CD4-positive, alpha-beta T cell treated with Interleukin-21 for 1 hour (primary cell): ENCODE measurements around the gene CSF3.
A peak's percentile ranks its signal among the peaks of the same experiment; 100 is the strongest.

Experiments used
- DNase-seq: peaks from one replicate; pipeline ENCODE4 v3.0.0-alpha.2; 2020

The CSF3 gene

DNA sequence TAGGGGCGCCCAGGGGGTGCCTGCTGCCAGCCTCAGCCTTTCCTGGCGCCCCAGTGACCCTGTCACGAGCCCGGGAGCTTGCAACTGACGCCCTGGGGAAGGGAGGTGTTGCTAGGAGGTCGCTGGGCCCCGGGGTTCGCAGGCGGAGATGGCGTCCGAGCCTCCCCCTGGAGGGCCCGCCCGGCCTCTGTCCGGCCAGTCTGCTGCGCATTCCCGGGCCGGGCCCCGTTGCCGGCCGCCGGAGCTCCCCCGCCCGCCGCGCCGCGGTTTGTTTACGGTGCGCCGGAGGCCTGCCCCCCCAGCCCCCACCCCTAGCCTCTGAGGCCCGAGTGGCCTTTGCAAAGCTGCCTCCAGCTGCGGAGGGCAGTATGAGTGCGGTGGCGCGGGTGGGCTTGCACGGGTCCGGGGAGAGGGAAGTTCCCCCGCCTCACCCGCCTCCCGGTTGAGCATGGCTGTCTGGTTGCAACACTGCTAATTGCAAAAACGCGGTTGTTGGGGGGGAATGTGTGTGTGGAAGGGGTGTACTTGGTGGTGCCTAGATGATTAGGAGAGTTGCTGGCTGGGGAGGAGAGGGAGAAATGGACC, 48.0 kb downstream of the CSF3 start:
- DNase-seq = peak; percentile 22

DNA sequence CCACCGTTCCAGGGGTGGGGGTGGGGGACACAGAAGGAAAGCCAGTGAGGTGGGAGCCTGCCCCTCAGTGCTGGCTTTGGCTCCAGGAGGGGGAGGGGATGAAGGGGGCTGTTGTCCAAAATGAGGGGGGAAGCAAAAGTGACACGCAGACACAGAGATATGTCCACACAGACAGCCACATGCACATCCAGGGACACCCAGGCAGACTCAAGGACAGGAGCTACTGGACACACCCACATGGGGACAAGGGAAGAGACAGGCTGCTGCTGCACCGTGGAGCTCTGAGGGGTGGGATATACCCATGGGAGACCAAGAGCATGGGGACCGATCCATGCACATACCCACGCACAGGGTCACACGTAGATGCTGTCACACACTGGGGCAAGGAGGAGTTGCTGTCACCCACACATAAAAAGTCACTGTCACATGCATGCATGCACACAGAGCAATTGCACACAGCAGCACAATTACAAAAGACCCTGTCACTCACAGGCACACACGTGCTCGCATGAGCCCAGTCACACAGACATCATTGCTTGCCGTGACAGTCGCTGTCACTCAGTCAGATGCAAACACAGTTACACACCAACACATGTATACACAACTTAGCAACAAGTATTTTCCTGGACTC, 48.8 kb downstream of the CSF3 start:
- no peak for DNase-seq

- no peak for DNase-seq
Observed at GRCh38 chr17:40064971-40065768, 49.9 kb downstream of the CSF3 start.

GRCh38 chr17:40065769-40066510, 50.7 kb downstream of the CSF3 start:
- DNase-seq = no peak
